ENCODE results near the gene SUGP1. TPM values are rescaled to one million over a fixed set of nuclear protein-coding genes. Genes with fewer than 3 reads are reported as not detected.

The SUGP1 gene
- total RNA-seq, 1 donor from 2014 or later = 44.7 TPM

DNA sequence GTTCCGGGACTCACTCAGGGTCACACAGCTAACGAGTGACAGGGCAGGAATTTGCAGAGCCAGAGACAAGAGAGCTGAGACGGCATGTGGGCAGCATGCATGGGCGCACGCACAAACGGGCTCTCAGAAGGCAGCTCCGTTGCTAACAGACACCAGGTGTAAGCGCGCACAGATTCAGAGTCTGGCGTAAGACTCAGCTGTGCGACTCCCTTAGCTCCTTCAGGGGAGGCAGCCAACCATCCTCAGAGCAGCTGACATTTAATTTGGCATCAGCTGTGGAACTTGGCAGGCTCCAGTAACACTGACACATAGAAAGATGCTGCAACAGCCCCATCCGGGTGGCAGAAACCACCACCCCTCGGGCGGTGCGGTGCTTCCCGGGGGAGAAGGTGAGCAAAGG, 39.7 kb downstream of the SUGP1 start:
- Histone ChIP-seq H3K9me3 (replicated peaks) (no peaks in the 10 kb centered on the region), H3K4me3 (no peak overlapping the region), H3K27ac (replicated peaks) (no peak overlapping the region), H3K4me1 (no peaks in the 10 kb centered on the region), H3K36me3 (peaks cover 96% of the 10 kb centered on the region), H3K27me3 (ENCODE audit: low read depth) (no peaks in the 10 kb centered on the region)
- TF ChIP-seq, protein P1, sequence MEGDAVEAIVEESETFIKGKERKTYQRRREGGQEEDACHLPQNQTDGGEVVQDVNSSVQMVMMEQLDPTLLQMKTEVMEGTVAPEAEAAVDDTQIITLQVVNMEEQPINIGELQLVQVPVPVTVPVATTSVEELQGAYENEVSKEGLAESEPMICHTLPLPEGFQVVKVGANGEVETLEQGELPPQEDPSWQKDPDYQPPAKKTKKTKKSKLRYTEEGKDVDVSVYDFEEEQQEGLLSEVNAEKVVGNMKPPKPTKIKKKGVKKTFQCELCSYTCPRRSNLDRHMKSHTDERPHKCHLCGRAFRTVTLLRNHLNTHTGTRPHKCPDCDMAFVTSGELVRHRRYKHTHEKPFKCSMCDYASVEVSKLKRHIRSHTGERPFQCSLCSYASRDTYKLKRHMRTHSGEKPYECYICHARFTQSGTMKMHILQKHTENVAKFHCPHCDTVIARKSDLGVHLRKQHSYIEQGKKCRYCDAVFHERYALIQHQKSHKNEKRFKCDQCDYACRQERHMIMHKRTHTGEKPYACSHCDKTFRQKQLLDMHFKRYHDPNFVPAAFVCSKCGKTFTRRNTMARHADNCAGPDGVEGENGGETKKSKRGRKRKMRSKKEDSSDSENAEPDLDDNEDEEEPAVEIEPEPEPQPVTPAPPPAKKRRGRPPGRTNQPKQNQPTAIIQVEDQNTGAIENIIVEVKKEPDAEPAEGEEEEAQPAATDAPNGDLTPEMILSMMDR (IDR thresholded peaks at IDR 0.05; ENCODE audit: borderline replicate concordance) = no peak
- DNase-seq = no peak
- intact Hi-C loops (cut with micrococcal nuclease) = no loop called here

DNA sequence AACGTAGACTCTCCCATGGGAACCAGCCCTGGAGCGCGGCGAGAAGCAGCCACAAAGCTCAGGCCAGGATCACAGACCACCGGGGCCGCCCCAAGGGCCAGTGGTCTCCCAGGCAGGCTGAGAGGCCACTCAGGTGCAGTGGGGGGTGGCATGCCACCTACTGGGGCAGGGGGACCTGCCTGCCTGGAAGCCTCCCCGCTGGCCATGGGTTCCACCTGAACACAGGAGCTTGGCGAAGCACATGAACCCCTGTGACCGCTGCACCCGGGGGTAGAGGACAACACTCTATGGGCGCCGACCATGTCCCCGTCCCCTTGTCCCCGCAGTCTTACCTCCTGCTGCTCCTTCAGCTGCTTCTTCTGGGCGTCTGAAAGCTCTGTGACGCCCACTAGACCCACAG, 40.5 kb downstream of the SUGP1 start:
- H3K27ac ChIP-seq (replicated peaks) = no peak overlapping the region
- H3K4me1 ChIP-seq = no peaks in the 10 kb centered on the region
- no peaks in the 10 kb centered on the region for H3K9me3 ChIP-seq (replicated peaks)
- DNase-seq = no peak
- H3K27me3 ChIP-seq (ENCODE audit: low read depth) = no peaks in the 10 kb centered on the region
- TF ChIP-seq, protein P1 (IDR thresholded peaks at IDR 0.05; ENCODE audit: borderline replicate concordance) = no peak
- H3K4me3 ChIP-seq = no peak overlapping the region
- peaks cover 95% of the 10 kb centered on the region for H3K36me3 ChIP-seq
- intact Hi-C loops (cut with micrococcal nuclease) = no loop called here

DNA sequence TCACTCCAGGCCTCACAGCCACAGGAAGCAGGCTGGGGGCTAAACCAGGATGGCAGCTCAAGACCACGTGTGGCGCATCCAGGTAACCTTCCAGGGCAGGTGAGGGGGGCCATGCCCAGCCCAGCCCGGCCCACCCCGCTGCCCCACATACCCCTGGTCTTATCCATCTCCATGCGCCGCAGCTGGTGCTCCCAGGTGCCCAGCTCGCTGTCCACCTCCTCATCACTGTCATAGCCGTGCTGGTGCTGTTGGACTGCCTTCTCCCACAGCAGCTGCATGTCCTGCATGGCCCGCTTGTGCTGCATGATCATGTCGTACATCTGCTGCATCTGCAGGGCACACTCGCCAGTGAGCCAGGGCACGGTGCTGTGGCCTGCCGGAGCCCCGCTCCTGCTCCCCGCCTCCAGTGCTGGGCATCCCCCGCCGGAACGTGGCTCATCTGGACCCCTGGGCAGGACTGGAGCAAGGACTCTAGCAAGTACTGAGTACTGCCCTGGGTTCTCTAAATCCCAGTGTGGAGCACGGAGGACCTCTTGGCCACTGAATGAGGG, 41.2 kb downstream of the SUGP1 start:
- TF ChIP-seq, protein P1 (IDR thresholded peaks at IDR 0.05; ENCODE audit: borderline replicate concordance) = no peak
- Histone ChIP-seq H3K27me3 (ENCODE audit: low read depth) (no peaks in the 10 kb centered on the region), H3K4me1 (no peaks in the 10 kb centered on the region), H3K27ac (replicated peaks) (no peak overlapping the region), H3K4me3 (no peak overlapping the region), H3K9me3 (replicated peaks) (no peaks in the 10 kb centered on the region), H3K36me3 (peaks cover 89% of the 10 kb centered on the region)
- intact Hi-C loops (cut with micrococcal nuclease) = no loop called here
- DNase-seq = no peak

DNA sequence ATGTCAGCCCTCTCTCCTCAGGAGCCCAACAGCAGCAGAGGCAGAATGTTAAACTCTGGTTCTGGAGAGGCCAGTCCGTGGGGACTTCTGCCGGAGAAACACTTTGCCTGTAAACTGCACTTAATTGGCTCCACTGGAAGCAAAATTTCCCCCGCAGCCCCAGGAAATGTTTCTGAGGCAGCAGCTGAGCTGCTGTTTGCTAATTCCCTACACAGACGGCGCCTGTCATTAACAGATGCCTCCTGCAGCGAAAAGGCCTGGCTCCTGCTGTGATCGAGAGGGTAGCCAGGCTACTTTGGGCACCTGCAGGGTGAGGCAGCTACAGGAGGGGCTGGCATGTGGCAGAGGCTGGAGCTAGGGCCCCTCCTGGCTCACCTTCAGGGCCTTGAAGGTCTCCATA, 42.0 kb downstream of the SUGP1 start:
- no peak overlapping the region for H3K27ac ChIP-seq (replicated peaks)
- no peak overlapping the region for H3K4me3 ChIP-seq
- peaks cover 2% of the 10 kb centered on the region for H3K4me1 ChIP-seq
- H3K36me3 ChIP-seq = peaks cover 81% of the 10 kb centered on the region
- H3K27me3 ChIP-seq (ENCODE audit: low read depth) = peaks cover 6% of the 10 kb centered on the region
- H3K9me3 ChIP-seq (replicated peaks) = no peaks in the 10 kb centered on the region
- no peak for DNase-seq
- TF ChIP-seq, protein P1 (IDR thresholded peaks at IDR 0.05; ENCODE audit: borderline replicate concordance) = no peak
- intact Hi-C loops (cut with micrococcal nuclease) = no loop called here

DNA sequence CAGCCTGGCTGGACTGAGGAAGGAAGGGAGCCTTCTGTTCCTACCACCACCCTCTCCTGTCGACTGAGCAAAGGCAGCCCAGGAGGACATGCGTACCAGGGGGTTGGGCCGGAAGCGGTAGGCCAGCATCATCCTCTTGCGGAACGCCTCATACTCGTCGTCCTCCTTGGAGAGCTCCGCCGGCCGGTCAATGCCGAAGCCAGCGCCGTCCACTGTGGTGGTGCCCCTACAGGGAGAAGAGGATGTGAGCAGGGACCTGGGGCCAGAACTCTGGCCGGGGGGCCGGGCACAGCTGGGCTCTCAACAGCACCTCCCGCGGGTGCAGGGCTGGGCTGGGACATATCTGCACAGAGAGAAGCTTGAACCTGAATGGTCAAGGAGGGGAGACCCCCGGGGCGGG, 43.5 kb downstream of the SUGP1 start:
- intact Hi-C loops (cut with micrococcal nuclease) = no loop called here

More for the DNA sequence above, 43.5 kb downstream of the SUGP1 start:
- Histone ChIP-seq H3K27me3 (ENCODE audit: low read depth) (peaks cover 17% of the 10 kb centered on the region), H3K4me3 (no peak overlapping the region), H3K36me3 (peaks cover 68% of the 10 kb centered on the region), H3K27ac (replicated peaks) (no peak overlapping the region), H3K9me3 (replicated peaks) (no peaks in the 10 kb centered on the region), H3K4me1 (peaks cover 7% of the 10 kb centered on the region)
- no peak for DNase-seq
- TF ChIP-seq, protein P1 (IDR thresholded peaks at IDR 0.05; ENCODE audit: borderline replicate concordance) = no peak
